Neural progenitor cell (in vitro differentiated cells): ENCODE data around the gene CYBA. TPM values are rescaled to one million over a fixed set of nuclear protein-coding genes. Genes with fewer than 3 reads are reported as not detected.

ENCODE experiments used
- DNase-seq: peaks from one replicate; pipeline ENCODE4 v3.0.0-alpha.2; 2016; ENCODE audit warnings: low spot score
- H2AFZ ChIP-seq: fragments of 200-600 bp; sonication (generic); replicated peaks from 2 replicates; pipeline ENCODE4 v1.6.1; 2016; ENCODE audit warnings: antibody characterized with exemption
- H3F3A ChIP-seq: fragments of 200-600 bp; sonication (generic); 2 replicates; pipeline ENCODE4 v1.6.1; 2016; ENCODE audit warnings: antibody characterized with exemption, low read depth
- H3K27ac ChIP-seq: fragments of 200-600 bp; sonication (generic); 2 replicates; pipeline ENCODE4 v1.5.1; 2016; ENCODE audit warnings: mild to moderate bottlenecking
- H3K27me3 ChIP-seq: fragments of 200-600 bp; sonication (generic); 2 replicates; pipeline ENCODE4 v1.6.1; 2016; ENCODE audit warnings: mild to moderate bottlenecking, moderate library complexity
- H3K36me3 ChIP-seq: fragments of 200-600 bp; sonication (generic); 2 replicates; pipeline ENCODE4 v1.5.1; 2016
- H3K4me1 ChIP-seq: fragments of 200-600 bp; sonication (generic); 2 replicates; pipeline ENCODE4 v1.6.1; 2016; ENCODE audit warnings: mixed run types
- H3K4me2 ChIP-seq: fragments of 200-600 bp; sonication (generic); 2 replicates; pipeline ENCODE4 v1.6.1; 2016
- H3K4me3 ChIP-seq: fragments of 200-600 bp; sonication (generic); 2 replicates; pipeline ENCODE4 v1.5.1; 2016
- H3K79me2 ChIP-seq: fragments of 200-600 bp; sonication (generic); 2 replicates; pipeline ENCODE4 v1.6.1; 2016; ENCODE audit warnings: low read depth
- H3K9ac ChIP-seq: fragments of 200-600 bp; sonication (generic); 2 replicates; pipeline ENCODE4 v1.6.1; 2016
- H3K9me3 ChIP-seq: fragments of 200-600 bp; sonication (generic); 2 replicates; pipeline ENCODE4 v1.5.1; 2016; ENCODE audit warnings: low read depth
- H4K20me1 ChIP-seq: fragments of 200-600 bp; sonication (generic); 2 replicates; pipeline ENCODE4 v1.6.1; 2016; ENCODE audit warnings: low read depth
- H3K27ac Mint-ChIP-seq: 3 replicates; pipeline ENCODE4 v1.8.0; 2021; ENCODE audit warnings: mixed read lengths
- H3K27me3 Mint-ChIP-seq: 2 replicates; pipeline ENCODE4 v1.8.0; 2022; ENCODE audit warnings: low read depth, mild to moderate bottlenecking, inconsistent platforms, moderate library complexity, mixed read lengths; ENCODE audit not compliant: insufficient read depth
- H3K36me3 Mint-ChIP-seq: 3 replicates; pipeline ENCODE4 v1.8.0; 2021; ENCODE audit warnings: mixed read lengths
- H3K4me1 Mint-ChIP-seq: 3 replicates; pipeline ENCODE4 v1.8.0; 2021; ENCODE audit warnings: mixed read lengths
- H3K4me3 Mint-ChIP-seq: 3 replicates; pipeline ENCODE4 v1.8.0; 2021; ENCODE audit warnings: mild to moderate bottlenecking, moderate library complexity, mixed read lengths
- H3K9me3 Mint-ChIP-seq: 3 replicates; pipeline ENCODE4 v1.8.0; 2020; ENCODE audit warnings: mixed read lengths
- EZH2 ChIP-seq: fragments of 200-600 bp; sonication (generic); IDR thresholded peaks from 2 replicates; pipeline ENCODE4 v1.6.1; 2017; ENCODE audit warnings: antibody characterized with exemption, mild to moderate bottlenecking, moderate library complexity
- EZH2phosphoT487 ChIP-seq: fragments of 200-600 bp; sonication (generic); IDR thresholded peaks from 2 replicates; pipeline ENCODE4 v1.6.1; 2017; ENCODE audit warnings: antibody characterized with exemption
- total RNA-seq: library from RNA; depleted of rRNA; stranded (reverse); fragments of >200 nt; gene quantifications from 2 replicates; pipeline ENCODE4 v1.2.3, GENCODE V29; 2015; ENCODE audit warnings: low replicate concordance
- TF ChIP-seq, protein P1 (sequence below): fragments of 200-600 bp; sonication (generic); IDR thresholded peaks from 2 replicates; pipeline ENCODE4 v1.5.1; 2017; ENCODE audit warnings: antibody characterized with exemption, mild to moderate bottlenecking

The CYBA gene
- total RNA-seq, 1 donor from 2014 or later = 29.9 TPM

DNA sequence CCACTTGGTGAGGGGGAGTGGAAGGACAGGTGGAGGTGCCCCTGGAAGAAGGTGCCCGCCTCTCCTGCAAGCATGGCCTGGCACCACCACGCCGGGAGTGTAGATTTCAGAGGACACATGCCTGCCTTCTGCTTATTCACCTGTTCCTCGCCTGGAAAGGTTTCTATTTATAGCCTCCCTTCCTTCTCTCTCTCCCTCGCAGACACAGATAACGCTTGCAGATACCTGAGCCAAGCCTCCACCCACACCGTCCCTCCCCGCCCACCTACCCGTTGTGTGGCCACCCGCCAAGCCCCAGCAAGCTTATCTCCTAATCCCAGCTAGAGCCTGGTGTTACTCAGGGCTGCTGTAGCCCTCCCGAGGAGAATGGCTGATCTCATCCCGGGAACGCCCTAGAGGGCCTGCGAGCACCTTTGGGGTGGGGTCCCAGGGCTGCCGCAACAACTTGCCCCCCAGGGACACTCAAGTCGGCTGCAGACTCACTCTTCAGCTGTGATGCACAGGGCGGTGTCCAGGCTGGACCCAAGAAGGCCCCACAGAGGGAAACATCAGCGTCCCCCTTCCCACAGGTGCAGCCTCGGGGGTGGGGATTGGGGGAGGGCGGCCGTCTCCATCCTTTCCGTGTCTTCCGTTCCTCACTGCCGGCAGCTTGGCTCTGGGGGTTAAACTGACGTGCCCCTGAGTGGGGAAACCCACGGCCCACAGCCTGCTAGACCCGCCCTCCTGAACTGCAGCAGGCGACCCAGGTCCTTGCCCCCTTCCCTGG lies 37.3 kb upstream of the CYBA start:
- no peaks in the 10 kb centered on the region for H3K36me3 Mint-ChIP-seq
- Histone ChIP-seq H3K4me2 (peak overlapping the region; percentile 41), H3K27me3 (peaks cover 58% of the 10 kb centered on the region), H3K9ac (no peak overlapping the region), H3K4me1 (peaks cover 16% of the 10 kb centered on the region), H3K36me3 (no peaks in the 10 kb centered on the region), H3F3A (peaks cover 16% of the 10 kb centered on the region), H3K9me3 (no peaks in the 10 kb centered on the region), H3K27ac (no peak overlapping the region), H3K79me2 (no peaks in the 10 kb centered on the region), H3K4me3 (no peak overlapping the region), H4K20me1 (peaks cover 7% of the 10 kb centered on the region), H2AFZ (no peak overlapping the region)
- H3K4me3 Mint-ChIP-seq = no peak overlapping the region
- H3K9me3 Mint-ChIP-seq = no peaks in the 10 kb centered on the region
- H3K27ac Mint-ChIP-seq = no peak overlapping the region
- peaks cover 5% of the 10 kb centered on the region for H3K4me1 Mint-ChIP-seq
- DNase-seq = peak; percentile 47
- no peak for TF ChIP-seq EZH2
- TF ChIP-seq, protein P1, sequence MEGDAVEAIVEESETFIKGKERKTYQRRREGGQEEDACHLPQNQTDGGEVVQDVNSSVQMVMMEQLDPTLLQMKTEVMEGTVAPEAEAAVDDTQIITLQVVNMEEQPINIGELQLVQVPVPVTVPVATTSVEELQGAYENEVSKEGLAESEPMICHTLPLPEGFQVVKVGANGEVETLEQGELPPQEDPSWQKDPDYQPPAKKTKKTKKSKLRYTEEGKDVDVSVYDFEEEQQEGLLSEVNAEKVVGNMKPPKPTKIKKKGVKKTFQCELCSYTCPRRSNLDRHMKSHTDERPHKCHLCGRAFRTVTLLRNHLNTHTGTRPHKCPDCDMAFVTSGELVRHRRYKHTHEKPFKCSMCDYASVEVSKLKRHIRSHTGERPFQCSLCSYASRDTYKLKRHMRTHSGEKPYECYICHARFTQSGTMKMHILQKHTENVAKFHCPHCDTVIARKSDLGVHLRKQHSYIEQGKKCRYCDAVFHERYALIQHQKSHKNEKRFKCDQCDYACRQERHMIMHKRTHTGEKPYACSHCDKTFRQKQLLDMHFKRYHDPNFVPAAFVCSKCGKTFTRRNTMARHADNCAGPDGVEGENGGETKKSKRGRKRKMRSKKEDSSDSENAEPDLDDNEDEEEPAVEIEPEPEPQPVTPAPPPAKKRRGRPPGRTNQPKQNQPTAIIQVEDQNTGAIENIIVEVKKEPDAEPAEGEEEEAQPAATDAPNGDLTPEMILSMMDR = no peak
- no peak for TF ChIP-seq EZH2phosphoT487
- peaks cover 37% of the 10 kb centered on the region for H3K27me3 Mint-ChIP-seq

DNA sequence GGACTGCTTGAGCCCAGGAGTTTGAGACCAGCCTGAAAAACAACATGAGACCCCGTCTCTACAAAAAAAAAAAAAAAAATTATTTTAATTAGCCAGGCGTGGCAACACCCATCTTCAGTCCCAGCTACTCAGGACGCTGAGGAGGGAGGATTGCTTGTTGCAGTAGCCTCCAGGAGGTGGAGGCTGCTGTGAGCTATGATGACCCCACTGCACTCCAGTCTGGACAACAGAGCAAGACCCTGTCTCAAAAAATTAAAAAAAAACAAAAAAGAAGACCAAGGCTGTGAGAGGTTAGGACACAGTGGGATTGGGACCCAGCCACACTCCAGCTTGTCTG lies 36.8 kb upstream of the CYBA start:
- Mint-ChIP-seq H3K27ac (no peak overlapping the region), H3K36me3 (no peaks in the 10 kb centered on the region), H3K4me1 (peaks cover 5% of the 10 kb centered on the region), H3K4me3 (no peak overlapping the region), H3K27me3 (peaks cover 39% of the 10 kb centered on the region), H3K9me3 (no peaks in the 10 kb centered on the region)
- DNase-seq = no peak
- no peaks in the 10 kb centered on the region for H3K79me2 ChIP-seq
- no peaks in the 10 kb centered on the region for H3K36me3 ChIP-seq
- no peaks in the 10 kb centered on the region for H3K9me3 ChIP-seq
- H3K4me3 ChIP-seq = no peak overlapping the region
- TF ChIP-seq EZH2 = no peak
- TF ChIP-seq EZH2phosphoT487 = no peak
- TF ChIP-seq, protein P1 = no peak
- no peak overlapping the region for H3K27ac ChIP-seq
- H3K4me2 ChIP-seq = no peak overlapping the region
- H3K27me3 ChIP-seq = peaks cover 58% of the 10 kb centered on the region
- H2AFZ ChIP-seq = no peak overlapping the region
- no peak overlapping the region for H3K9ac ChIP-seq
- peaks cover 16% of the 10 kb centered on the region for H3K4me1 ChIP-seq
- peaks cover 7% of the 10 kb centered on the region for H4K20me1 ChIP-seq
- peaks cover 16% of the 10 kb centered on the region for H3F3A ChIP-seq

DNA sequence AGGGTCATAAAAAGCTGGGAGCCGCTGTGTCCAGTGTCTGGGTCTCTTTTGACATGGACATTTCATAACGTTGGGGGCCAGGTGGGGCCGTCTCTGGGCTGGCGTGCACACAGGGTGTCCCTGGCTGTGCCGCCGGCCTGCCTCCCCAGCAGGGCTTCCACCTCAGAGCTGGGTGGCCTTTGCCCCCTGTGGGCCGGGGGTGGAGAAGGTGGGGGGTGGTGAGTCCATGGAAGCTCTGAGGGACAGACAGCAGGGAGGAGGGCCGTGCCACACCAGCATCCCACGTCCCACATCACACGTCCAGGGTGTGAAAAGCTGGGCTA lies 36.4 kb upstream of the CYBA start:
- Mint-ChIP-seq H3K27ac (no peak overlapping the region), H3K9me3 (no peaks in the 10 kb centered on the region), H3K4me3 (peak overlapping the region; percentile 41), H3K4me1 (peaks cover 7% of the 10 kb centered on the region), H3K36me3 (no peaks in the 10 kb centered on the region), H3K27me3 (peaks cover 43% of the 10 kb centered on the region)
- H3K27ac ChIP-seq = no peak overlapping the region
- no peak overlapping the region for H2AFZ ChIP-seq
- H4K20me1 ChIP-seq = peaks cover 7% of the 10 kb centered on the region
- H3K27me3 ChIP-seq = peaks cover 58% of the 10 kb centered on the region
- no peaks in the 10 kb centered on the region for H3K9me3 ChIP-seq
- H3K4me2 ChIP-seq = peak overlapping the region; percentile 85
- H3K4me1 ChIP-seq = peaks cover 16% of the 10 kb centered on the region
- DNase-seq = no peak
- TF ChIP-seq EZH2 (no peak), EZH2phosphoT487 (no peak)
- TF ChIP-seq, protein P1 = no peak
- H3K79me2 ChIP-seq = no peaks in the 10 kb centered on the region
- H3F3A ChIP-seq = peaks cover 18% of the 10 kb centered on the region
- H3K36me3 ChIP-seq = no peaks in the 10 kb centered on the region
- no peak overlapping the region for H3K4me3 ChIP-seq
- H3K9ac ChIP-seq = no peak overlapping the region
